ENCODE data around the gene ABCF2. TPM values are rescaled to one million over a fixed set of nuclear protein-coding genes. Genes with fewer than 3 reads are reported as not detected.

ABCF2 gene
- polyA plus RNA-seq, 3 donors = 18.0 to 22.0 (median 21.1) TPM

- Histone ChIP-seq H3K4me2 (replicated peaks; ENCODE audit: extremely low read depth, low read length, poor library complexity, severe bottlenecking) (no peak overlapping the region), H3K9ac (ENCODE audit: insufficient read depth, low read length, poor library complexity, severe bottlenecking) (no peak overlapping the region), H3K27me3 (ENCODE audit: control insufficient read depth in 2 of 2, insufficient read depth in 2 of 2, low read length in 2 of 2) (no peaks in the 10 kb centered on the region), H3K79me2 (ENCODE audit: insufficient read depth, low read length) (no peaks in the 10 kb centered on the region), H3K36me3 (replicated peaks in 1 of 2; ENCODE audit: control insufficient read depth in 1 of 2, insufficient read depth in 2 of 2, low read length in 2 of 2) (no peaks in the 10 kb centered on the region), H2AFZ (ENCODE audit: insufficient read depth, low read depth, low read length, poor library complexity, severe bottlenecking) (no peak overlapping the region), H4K20me1 (ENCODE audit: insufficient read depth, low read length) (peaks cover 68% of the 10 kb centered on the region), H3K9me3 (replicated peaks in 1 of 2; ENCODE audit: control insufficient read depth in 1 of 2, insufficient read depth in 1 of 2, low read length in 2 of 2) (no peaks in the 10 kb centered on the region), H3K4me3 (replicated peaks in 1 of 3; ENCODE audit: low read depth in 2 of 3, low read length in 3 of 3) (no peak overlapping the region), H3K27ac (ENCODE audit: low read depth in 1 of 2, low read length in 2 of 2) (no peak overlapping the region), H3K4me1 (ENCODE audit: control insufficient read depth in 1 of 2, insufficient read depth in 2 of 2, low read length in 2 of 2) (no peaks in the 10 kb centered on the region)
- H3K27ac Mint-ChIP-seq = no peak overlapping the region
- intact Hi-C loops (cut with micrococcal nuclease) = no loop called here
- H3K27me3 Mint-ChIP-seq (ENCODE audit: low read depth in 3 of 3) = peaks cover 10 to 19% (median 16%) of the 10 kb centered on the region in 3 donors
- 97% methylated on average over 8 of the region's 8 CpGs for WGBS (ENCODE audit: insufficient coverage)
- H3K4me3 Mint-ChIP-seq = no peak overlapping the region
- TF ChIP-seq CTCF (IDR thresholded peaks at IDR 0.05) = no peak
- H3K36me3 Mint-ChIP-seq = peaks cover 12 to 32% of the 10 kb centered on the region in 2 donors
- H3K4me1 Mint-ChIP-seq = peaks cover 5% of the 10 kb centered on the region
- H3K9me3 Mint-ChIP-seq = peaks cover 0 to 2% (median 2%) of the 10 kb centered on the region in 7 donors
- DNase-seq = no peak
Measured at GRCh38 chr7:151260883-151261282, 33.9 kb upstream of the ABCF2 start.

DNA sequence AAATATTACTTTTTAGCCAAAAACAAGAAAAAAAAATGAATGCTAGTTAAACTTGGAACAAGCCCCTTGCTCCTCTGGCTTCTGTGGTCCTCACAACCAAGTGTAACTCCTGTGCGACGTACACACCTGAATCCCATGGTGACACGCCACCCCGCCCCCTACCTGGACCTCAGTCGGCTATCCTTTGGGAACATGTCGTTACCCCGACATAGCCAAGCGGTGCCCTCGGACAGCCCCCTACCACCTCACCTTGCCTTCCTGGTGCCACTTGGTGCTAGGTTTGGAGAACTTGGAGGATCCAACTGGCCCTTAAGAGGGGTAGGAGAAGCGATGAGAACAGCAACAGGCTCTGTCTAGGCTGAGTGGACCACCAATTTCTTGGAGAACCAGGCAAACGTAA is 33.5 kb upstream of the ABCF2 start:
- intact Hi-C loops (cut with micrococcal nuclease) = no loop called here
- WGBS (ENCODE audit: insufficient coverage) = 100% methylated on average over 8 of the region's 11 CpGs

More for the DNA sequence above, 33.5 kb upstream of the ABCF2 start:
- Mint-ChIP-seq H3K27me3 (ENCODE audit: low read depth in 3 of 3) (peaks cover 10 to 21% (median 17%) of the 10 kb centered on the region in 3 donors), H3K27ac (no peak overlapping the region), H3K4me3 (no peak overlapping the region), H3K4me1 (peaks cover 5% of the 10 kb centered on the region), H3K36me3 (peaks cover 13 to 35% of the 10 kb centered on the region in 2 donors), H3K9me3 (peaks cover 0 to 2% (median 2%) of the 10 kb centered on the region in 7 donors)
- H3K9ac ChIP-seq (ENCODE audit: insufficient read depth, low read length, poor library complexity, severe bottlenecking) = no peak overlapping the region
- no peak overlapping the region for H2AFZ ChIP-seq (ENCODE audit: insufficient read depth, low read depth, low read length, poor library complexity, severe bottlenecking)
- peaks cover 71% of the 10 kb centered on the region for H4K20me1 ChIP-seq (ENCODE audit: insufficient read depth, low read length)
- DNase-seq = no peak
- no peaks in the 10 kb centered on the region for H3K79me2 ChIP-seq (ENCODE audit: insufficient read depth, low read length)
- H3K9me3 ChIP-seq (replicated peaks in 1 of 2; ENCODE audit: control insufficient read depth in 1 of 2, insufficient read depth in 1 of 2, low read length in 2 of 2) = no peaks in the 10 kb centered on the region
- H3K27ac ChIP-seq (ENCODE audit: low read depth in 1 of 2, low read length in 2 of 2) = no peak overlapping the region
- H3K36me3 ChIP-seq (replicated peaks in 1 of 2; ENCODE audit: control insufficient read depth in 1 of 2, insufficient read depth in 2 of 2, low read length in 2 of 2) = no peaks in the 10 kb centered on the region
- no peak overlapping the region for H3K4me2 ChIP-seq (replicated peaks; ENCODE audit: extremely low read depth, low read length, poor library complexity, severe bottlenecking)
- no peak overlapping the region for H3K4me3 ChIP-seq (replicated peaks in 1 of 3; ENCODE audit: low read depth in 2 of 3, low read length in 3 of 3)
- TF ChIP-seq CTCF (IDR thresholded peaks at IDR 0.05) = no peak
- no peaks in the 10 kb centered on the region for H3K27me3 ChIP-seq (ENCODE audit: control insufficient read depth in 2 of 2, insufficient read depth in 2 of 2, low read length in 2 of 2)
- H3K4me1 ChIP-seq (ENCODE audit: control insufficient read depth in 1 of 2, insufficient read depth in 2 of 2, low read length in 2 of 2) = no peaks in the 10 kb centered on the region

Measured in CD14-positive monocyte (primary cell).